Measurements from ENCODE around the gene SPINT2.
A peak's percentile ranks its signal among the peaks of the same experiment; 100 is the strongest.
"Not testable (repeated sequence)": the region's sequence is repeated elsewhere in the genome, so short reads cannot be mapped to it uniquely, and the experiment has no call there.

Gene SPINT2

DNA sequence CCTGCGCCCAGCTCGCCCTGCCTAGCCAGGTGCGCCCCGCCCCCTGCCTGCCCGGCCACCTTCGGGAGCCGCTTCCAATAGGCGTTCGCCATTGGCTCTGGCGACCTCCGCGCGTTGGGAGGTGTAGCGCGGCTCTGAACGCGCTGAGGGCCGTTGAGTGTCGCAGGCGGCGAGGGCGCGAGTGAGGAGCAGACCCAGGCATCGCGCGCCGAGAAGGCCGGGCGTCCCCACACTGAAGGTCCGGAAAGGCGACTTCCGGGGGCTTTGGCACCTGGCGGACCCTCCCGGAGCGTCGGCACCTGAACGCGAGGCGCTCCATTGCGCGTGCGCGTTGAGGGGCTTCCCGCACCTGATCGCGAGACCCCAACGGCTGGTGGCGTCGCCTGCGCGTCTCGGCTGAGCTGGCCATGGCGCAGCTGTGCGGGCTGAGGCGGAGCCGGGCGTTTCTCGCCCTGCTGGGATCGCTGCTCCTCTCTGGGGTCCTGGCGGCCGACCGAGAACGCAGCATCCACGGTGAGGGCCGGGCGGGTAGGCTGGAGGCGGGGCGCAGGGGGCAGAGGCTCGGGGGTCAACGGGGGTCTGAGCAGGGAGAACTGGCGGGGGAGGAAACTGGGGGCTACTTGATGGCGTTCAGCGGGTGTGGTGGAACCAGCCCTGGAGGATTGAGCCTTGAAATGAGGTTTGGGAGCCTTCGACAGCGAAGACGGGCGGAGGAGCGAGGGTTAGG is at the start of gene SPINT2:
Gene SPINT2, plus strand, starts transcription at position 88 of the 727 bp plus-strand sequence. Its CDS starts 320 bp downstream, at position 408.
- H3K4me3 ChIP-seq = peak within 1 kb of the TSS; percentile 50 to 75 (median 64)
- H3K27ac ChIP-seq = peak within 1 kb of the TSS; percentile 66 to 96 (median 86)

GRCh38 chr19:38216785-38217641 is 47.4 kb upstream of the SPINT2 start:
- no peak overlapping the region for H3K27ac ChIP-seq
- no peak overlapping the region for H3K4me3 ChIP-seq

DNA sequence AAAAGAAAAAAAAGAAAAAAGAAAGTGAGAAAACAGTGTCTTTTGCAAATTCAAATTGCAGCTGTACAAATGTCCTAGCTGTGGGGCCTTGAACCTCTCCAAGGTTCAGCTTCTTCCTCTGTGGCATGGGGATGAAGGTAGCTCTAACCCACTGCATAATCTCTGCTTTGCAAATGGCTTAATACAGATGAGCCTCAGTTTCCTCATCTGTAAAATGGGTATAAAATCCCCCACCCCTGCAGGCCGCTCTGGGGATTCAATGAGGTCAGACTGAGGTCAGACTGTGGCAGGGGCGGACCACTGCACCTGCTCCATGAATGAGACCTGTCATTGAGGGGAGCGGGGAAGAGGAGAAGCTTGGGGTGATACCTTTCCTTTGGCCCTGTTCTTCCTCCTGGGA is 46.2 kb upstream of the SPINT2 start:
- Histone ChIP-seq H3K27ac (no peak overlapping the region), H3K4me3 (no peak overlapping the region)

GRCh38 chr19:38219221-38219620 is 45.2 kb upstream of the SPINT2 start:
- H3K27ac ChIP-seq = no peak overlapping the region
- no peak overlapping the region for H3K4me3 ChIP-seq

GRCh38 chr19:38221421-38221820 is 43.0 kb upstream of the SPINT2 start:
- no peak overlapping the region for H3K4me3 ChIP-seq
- no peak overlapping the region for H3K27ac ChIP-seq

DNA sequence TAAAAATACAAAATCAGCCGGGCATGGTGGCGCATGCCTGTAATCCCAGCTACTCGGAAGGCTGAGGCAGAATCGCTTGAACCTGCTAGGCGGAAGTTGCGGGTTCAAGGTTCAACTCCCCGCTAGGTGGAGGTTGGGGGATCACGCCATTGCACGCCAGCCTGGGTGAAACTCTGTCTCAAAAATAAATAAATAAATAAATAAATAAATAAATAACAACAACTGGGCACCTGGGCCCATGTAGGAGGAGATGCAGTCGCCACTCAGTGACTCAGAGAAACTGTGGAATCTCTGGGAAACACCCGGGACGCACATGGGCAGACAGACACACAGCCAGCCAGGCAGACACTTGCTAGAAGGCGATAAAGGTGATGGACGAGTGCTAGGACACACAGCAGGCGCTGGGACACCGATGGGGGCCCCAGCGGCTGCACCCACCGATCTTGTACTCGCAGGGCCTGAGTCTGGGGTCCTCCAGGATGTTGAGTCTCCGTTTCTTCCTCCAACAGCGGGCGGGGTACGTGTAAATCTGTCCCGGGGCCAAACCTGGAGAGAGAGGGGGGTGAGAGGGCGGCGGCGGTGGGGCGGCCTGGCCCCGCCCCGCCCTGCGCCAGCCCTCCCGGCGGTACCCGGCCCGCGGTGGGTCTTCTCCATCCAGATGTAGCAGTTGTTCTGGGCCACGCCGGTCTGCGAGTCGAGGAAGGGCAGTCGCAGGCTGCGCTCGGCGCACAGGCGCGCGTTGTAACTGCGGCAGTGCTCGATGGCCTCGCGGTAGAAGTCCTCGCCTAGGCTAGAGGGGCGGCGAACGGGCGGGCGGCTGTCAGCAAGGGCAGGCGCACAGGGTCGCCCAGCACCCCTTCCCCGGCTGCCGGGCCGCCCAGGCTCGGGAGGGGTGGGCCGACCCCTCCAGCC is 42.2 kb upstream of the SPINT2 start:
- Histone ChIP-seq H3K4me3 (no peak overlapping the region), H3K27ac (no peak overlapping the region)

GRCh38 chr19:38223119-38223523 is 41.3 kb upstream of the SPINT2 start:
- H3K27ac ChIP-seq = no peak overlapping the region

GRCh38 chr19:38223617-38224013 is 40.8 kb upstream of the SPINT2 start:
- Histone ChIP-seq H3K4me3 (peak overlapping the region; percentile 15 to 38 (median 31)), H3K27ac (no peak overlapping the region)

More at GRCh38 chr19:38223119-38223523, 41.3 kb upstream of the SPINT2 start:
- H3K4me3 ChIP-seq = no peak overlapping the region

DNA sequence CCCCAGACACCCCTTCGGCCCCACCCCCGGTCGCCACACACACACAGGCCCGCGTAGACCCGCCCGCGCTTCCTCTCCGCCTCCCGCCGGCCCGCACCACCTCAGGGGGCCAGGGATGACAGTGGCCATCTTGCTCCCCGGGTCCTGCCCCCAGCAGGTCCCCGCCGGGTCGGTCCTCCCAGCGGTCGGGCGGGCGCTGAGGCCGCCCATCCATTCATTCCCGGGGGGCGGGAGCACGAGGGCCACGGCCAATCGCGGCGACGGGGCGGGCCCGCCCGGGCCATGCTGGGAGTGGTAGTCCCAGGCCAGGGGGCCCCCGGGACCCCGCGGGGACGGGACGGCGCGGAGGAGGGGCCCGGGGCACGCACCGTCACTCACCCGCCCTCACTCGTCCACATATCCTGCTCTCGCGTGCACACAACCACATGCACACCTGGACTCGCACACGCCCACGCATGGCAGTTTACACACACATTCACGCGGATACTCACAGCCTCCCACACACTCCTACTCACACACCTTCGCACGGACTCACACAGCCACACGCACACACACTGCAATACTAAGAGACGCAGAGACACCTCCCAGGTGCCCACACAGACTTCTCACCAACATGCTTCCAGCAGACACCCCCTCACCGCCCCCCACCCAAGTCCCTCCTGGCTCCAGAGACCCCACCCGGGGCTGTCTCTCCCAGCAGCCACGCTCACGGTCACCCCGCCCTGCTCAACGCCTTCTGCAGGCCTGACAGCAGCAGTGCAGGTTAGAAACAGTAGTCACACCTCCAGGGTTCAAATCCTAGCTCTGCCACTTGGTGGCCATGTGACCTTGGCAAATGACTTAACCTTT is 40.1 kb upstream of the SPINT2 start, which contains the start of gene DPF1:
Gene DPF1, minus strand, starts transcription at position 209 of the 849 bp plus-strand sequence. Its CDS starts 80 bp downstream, at position 129.
- no peak within 1 kb of the TSS for H3K27ac ChIP-seq
- H3K4me3 ChIP-seq = peak within 1 kb of the TSS; percentile 15 to 38 (median 31)

- H3K27ac ChIP-seq, H3K4me3 ChIP-seq: not testable (repeated sequence)
Measured at GRCh38 chr19:38224863-38225218, 39.5 kb upstream of the SPINT2 start.

- H3K4me3 ChIP-seq = no peak overlapping the region
- no peak overlapping the region for H3K27ac ChIP-seq
Measured at GRCh38 chr19:38227287-38228004, 36.9 kb upstream of the SPINT2 start.

GRCh38 chr19:38228005-38228377 is 36.4 kb upstream of the SPINT2 start:
- no peak overlapping the region for H3K4me3 ChIP-seq
- H3K27ac ChIP-seq = no peak overlapping the region

DNA sequence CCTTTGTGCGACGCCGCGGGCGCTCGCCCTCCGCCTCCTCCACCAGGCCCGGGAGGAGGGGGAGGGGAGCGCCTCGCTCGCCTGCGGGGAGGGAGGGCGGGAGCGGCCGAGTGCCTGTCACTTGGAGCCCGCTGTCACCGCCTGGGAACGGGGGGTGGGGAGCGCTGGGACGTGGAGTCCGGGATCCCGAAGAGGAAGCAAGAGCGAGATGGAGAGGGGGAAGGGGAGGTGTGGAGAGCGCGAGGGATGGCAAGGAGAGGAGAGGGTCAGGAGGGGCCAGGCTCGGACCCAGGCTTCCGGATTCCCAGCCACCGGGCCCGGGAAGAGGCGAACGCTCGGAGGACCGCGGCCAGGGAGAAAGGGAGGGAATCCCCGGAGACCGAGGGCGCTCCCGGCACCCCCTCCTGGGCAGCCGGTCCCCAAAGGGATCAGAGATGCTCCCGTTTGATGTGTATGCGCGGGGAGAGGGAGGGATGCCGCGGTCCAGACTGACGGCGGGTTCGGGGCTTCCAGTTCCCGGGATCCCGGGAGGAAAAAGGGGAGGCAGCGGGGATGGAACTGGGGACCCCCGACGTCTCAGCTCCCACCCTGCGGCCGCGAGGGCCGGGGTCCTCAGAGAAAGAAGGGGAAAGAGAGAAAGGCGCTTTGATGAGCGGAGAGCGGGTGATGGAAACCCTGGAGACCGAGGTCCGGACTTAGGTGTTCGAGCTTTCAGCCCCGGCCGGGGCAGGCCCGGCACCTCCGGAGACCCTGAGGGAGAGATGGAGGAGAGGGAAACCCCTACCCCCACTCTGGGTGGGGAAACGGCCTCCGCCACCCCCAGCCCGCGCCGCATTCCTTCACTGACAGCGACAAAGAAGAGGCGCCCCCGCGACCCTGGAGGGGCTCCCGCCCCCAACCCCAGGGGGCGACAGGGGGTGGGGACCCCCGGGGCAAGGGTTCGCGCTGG is 35.6 kb upstream of the SPINT2 start:
- peak overlapping the region in 5 of 7 experiments; percentile 4 to 21 (median 11) for H3K4me3 ChIP-seq
- H3K27ac ChIP-seq = no peak overlapping the region

DNA sequence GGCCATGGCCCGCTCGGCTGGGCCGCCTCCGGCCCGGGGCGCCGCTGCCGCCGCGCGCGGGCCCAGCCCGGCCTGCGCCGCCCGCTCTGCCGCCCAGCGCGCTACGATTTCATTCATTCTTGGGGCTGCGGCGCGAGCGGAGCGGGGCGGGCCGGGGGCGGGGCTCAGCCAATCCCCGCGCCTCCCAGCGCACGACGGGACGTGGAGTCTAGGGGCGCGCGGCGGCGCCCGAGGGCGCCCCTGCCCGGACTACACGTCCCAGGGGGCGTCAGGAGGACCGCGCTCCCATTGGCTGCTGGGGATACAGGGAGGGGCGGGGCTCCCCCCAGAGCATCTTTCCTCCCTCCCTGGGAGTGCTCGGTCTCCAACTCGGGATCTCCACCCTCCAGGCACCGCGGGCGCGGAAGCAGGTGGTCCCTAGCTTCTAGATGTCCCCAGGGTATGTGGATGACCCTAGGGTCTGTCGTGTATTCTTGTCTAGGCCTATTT is 34.7 kb upstream of the SPINT2 start:
- Histone ChIP-seq H3K4me3 (peak overlapping the region in 3 of 7 experiments; percentile 5 to 21 (median 16)), H3K27ac (no peak overlapping the region)

DNA sequence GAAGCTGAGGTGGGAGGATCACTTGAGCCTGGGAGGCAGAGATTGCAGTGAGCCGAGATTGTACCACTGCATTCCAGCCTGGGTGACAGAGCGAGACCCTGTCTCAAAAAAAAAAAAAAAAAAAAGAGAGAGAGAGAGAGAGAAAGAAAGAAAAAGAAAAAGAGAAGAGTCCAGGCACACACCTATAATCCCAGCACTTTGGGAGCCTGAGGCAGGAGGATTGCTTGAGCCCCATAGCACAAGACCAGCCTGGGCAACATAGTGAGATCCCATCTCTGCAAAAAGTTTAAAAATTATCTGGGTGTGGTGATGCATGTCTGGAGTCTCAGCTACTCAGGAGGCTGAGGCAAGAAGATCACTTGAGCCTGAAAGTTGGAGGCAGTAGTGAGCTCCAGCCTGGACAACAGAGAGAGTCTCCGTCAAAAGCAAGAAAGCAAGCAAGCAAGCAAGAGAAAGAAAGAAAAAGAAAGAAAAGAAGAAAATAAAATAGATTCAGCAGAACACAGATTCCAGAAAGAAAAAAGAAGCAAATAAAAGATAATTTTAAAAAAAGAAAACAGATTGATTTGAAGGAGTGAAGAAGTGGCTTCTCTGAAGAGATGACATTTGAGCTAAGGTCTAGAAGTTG is 33.8 kb upstream of the SPINT2 start:
- H3K4me3 ChIP-seq, H3K27ac ChIP-seq: not testable (repeated sequence)

GRCh38 chr19:38231918-38232317 is 32.5 kb upstream of the SPINT2 start:
- no peak overlapping the region for H3K4me3 ChIP-seq

More at GRCh38 chr19:38231918-38232317, 32.5 kb upstream of the SPINT2 start:
- H3K27ac ChIP-seq = no peak overlapping the region

All from skin epidermis (tissue), 12 donors.